Psoas muscle (tissue), 8 donors: ENCODE results near the gene THBD. TPM values are rescaled to one million over a fixed set of nuclear protein-coding genes. Genes with fewer than 3 reads are reported as not detected.

Source experiments
- ATAC-seq, 4 donors: fragments of 200-7000 bp; cut with Tn5 transposase; one replicate each; pipeline ENCODE4 v1.9.1; 2020; ENCODE audit warnings: moderate library complexity in 3 of 4, mild to moderate bottlenecking in 2 of 4
- DNase-seq, 2 donors: peaks; one replicate each; pipeline ENCODE4 v3.0.0-alpha.2; 2020
- H3K27ac ChIP-seq: fragments of 200-600 bp; one replicate; pipeline ENCODE4 v1.8.0; 2022
- H3K27me3 ChIP-seq, 3 donors: fragments of 200-600 bp in 1 of 3; one replicate each; pipeline versions ENCODE4 v1.6.1 to v1.8.0; 2013 to 2022; ENCODE audit warnings: low read length in 2 of 3, mild to moderate bottlenecking in 2 of 3, moderate library complexity in 1 of 3; ENCODE audit not compliant: insufficient read depth in 3 of 3
- H3K36me3 ChIP-seq, 2 donors: fragments of 200-600 bp in 1 of 2; one replicate each; pipeline versions ENCODE4 v1.6.1 to v1.8.0; 2013 to 2022; ENCODE audit warnings: low read depth in 1 of 2, mild to moderate bottlenecking in 1 of 2, moderate library complexity in 1 of 2; ENCODE audit not compliant: insufficient read depth in 1 of 2
- H3K4me1 ChIP-seq: fragments of 200-600 bp; one replicate; pipeline ENCODE4 v1.8.0; 2022
- H3K4me3 ChIP-seq: fragments of 200-600 bp; one replicate; pipeline ENCODE4 v1.8.0; 2022; ENCODE audit warnings: mild to moderate bottlenecking
- H3K9me3 ChIP-seq: fragments of 200-600 bp; one replicate; pipeline ENCODE4 v1.8.0; 2022
- WGBS, 3 donors: extraction: QIAGEN DNeasy Blood & Tissue Kit; methylation state at CpG; one replicate each; pipeline versions ENCODE4 v1.1.6 to v1.1.7; 2013; 5-methylcytosine and 5-hydroxymethylcytosine counted together
- intact Hi-C, 2 donors: fragments of 100-400 bp; cut with DNase I; formaldehyde crosslinking; loops; one replicate each; pipeline versions ENCODE4 v1.11.0 to v1.14.2; 2022
- polyA plus RNA-seq, 3 donors: library from polyadenylated mRNA; stranded (reverse); fragments of 200-250 nt; gene quantifications; one replicate each; pipeline ENCODE4 v1.2.3, GENCODE V29; 2013
- total RNA-seq, 4 donors: library from RNA; stranded (reverse); fragmentation: NEBNext Ultra II Directional in 2 of 4; extraction: Animal tissue kit (Norgen Biotek cat#: 25700) in 2 of 4; gene quantifications; one replicate each; pipeline versions ENCODE4 v1.2.1 to v1.2.4, GENCODE V29; 2021 to 2023
- TF ChIP-seq, protein P1 (sequence below): fragments of 200-600 bp; IDR thresholded peaks from one replicate; pipeline ENCODE4 v1.8.0; 2022; ENCODE audit warnings: antibody characterized with exemption
- donor health status: healthy with polysubstance abuse.
- donor health status: DM: no; HTN: no; CAD: no; lungs with moderate emphysema.
- donor health status: Bipolar disorder and iron deficiency.
- donor health status: healthy.
- donor health status: DM: yes; HTN: yes; CAD: no.
- donor health status: DM: no; HTN: no; CAD: no.
- donor health status: DM: no; HTN: no; CAD: no.
- donor health status: DM: yes; HTN: yes; CAD: no.

Gene THBD
- total and polyA plus RNA-seq, 7 donors: 6.5 to 604 (median 50.0) TPM

- WGBS, 3 donors: 69 to 85% (median 78%) methylated on average over 5 of the region's 5 CpGs
- Histone ChIP-seq H3K27me3 (peaks cover 0 to 29% (median 4%) of the 10 kb centered on the region in 3 donors), H3K27ac (no peak overlapping the region), H3K4me3 (no peak overlapping the region), H3K4me1 (no peaks in the 10 kb centered on the region), H3K36me3 (no peaks in the 10 kb centered on the region), H3K9me3 (no peaks in the 10 kb centered on the region)
- no peak for ATAC-seq
- TF ChIP-seq, protein P1, sequence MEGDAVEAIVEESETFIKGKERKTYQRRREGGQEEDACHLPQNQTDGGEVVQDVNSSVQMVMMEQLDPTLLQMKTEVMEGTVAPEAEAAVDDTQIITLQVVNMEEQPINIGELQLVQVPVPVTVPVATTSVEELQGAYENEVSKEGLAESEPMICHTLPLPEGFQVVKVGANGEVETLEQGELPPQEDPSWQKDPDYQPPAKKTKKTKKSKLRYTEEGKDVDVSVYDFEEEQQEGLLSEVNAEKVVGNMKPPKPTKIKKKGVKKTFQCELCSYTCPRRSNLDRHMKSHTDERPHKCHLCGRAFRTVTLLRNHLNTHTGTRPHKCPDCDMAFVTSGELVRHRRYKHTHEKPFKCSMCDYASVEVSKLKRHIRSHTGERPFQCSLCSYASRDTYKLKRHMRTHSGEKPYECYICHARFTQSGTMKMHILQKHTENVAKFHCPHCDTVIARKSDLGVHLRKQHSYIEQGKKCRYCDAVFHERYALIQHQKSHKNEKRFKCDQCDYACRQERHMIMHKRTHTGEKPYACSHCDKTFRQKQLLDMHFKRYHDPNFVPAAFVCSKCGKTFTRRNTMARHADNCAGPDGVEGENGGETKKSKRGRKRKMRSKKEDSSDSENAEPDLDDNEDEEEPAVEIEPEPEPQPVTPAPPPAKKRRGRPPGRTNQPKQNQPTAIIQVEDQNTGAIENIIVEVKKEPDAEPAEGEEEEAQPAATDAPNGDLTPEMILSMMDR: no peak
- intact Hi-C loops: loop anchor here in 1 of 2 donors (10.0 kb wide), 1 partner anchor 78 kb away; no protein-coding TSS in a partner anchor
- DNase-seq: no peak
Measured at GRCh38 chr20:23032750-23033078, 16.8 kb downstream of the THBD start.

DNA sequence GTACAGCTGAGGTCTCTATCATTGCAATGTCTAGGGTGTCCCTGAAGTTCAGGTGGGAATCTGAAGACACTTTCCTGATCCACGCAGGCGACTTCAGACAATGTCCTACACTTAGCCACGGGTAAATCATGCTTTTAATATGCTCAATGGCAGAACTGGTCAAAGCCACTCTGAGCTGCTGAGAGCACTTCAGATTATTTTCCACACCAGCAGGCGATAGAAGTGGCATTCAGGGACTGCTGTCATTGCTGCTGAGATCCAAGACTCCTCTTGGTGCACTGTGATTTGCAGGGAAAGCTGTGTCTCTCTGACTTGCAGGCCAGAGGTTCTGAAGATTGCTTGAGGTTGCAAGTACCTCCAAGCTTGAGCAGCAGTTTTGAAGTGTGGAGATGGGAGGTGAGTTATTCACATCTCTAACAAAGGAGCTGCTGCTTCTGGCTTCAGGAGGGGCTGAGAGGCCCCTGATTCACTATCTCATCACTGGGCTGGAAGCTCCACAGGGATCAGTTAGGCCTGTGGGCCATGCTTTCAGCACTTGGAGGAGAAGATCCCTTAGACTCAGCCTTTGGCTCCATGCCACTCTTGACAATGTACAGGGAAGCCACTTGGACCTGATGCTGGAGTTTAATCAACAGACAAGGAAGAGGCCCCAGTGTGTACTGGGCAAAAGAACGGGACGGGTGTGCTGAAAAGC, 17.3 kb downstream of the THBD start:
- no peaks in the 10 kb centered on the region for H3K36me3 ChIP-seq
- ATAC-seq (no peak), DNase-seq (no peak)
- H3K4me3 ChIP-seq: no peak overlapping the region
- intact Hi-C loops: loop anchor here in 1 of 2 donors (10.0 kb wide), 1 partner anchor 77 kb away; no protein-coding TSS in a partner anchor
- H3K27me3 ChIP-seq: peaks cover 0 to 26% (median 4%) of the 10 kb centered on the region in 3 donors
- TF ChIP-seq, protein P1: no peak
- H3K9me3 ChIP-seq: no peaks in the 10 kb centered on the region
- WGBS, 3 donors: 83 to 94% (median 88%) methylated on average over 6 of the region's 6 CpGs
- H3K27ac ChIP-seq: no peak overlapping the region
- no peaks in the 10 kb centered on the region for H3K4me1 ChIP-seq

DNA sequence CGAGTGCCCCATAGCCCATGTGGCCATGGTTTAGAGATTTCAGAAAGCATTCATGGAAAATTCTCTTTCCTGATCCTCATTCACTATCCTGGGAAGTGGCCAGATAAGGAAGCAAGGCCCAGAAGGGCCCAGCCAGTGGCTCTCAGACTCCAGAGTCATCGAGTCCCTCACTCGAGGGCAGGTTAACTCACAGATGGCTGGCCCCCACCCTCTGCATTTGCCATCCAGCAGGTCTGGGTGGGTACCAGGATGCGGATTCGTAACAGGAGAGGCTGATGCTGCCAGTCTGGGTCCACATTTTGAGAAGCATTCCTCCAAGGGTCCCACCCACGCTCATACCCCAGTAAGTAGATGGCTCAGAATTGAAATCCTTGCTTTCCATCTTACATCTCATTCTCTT, 18.1 kb downstream of the THBD start:
- intact Hi-C loops: loop anchor here in 1 of 2 donors (10.0 kb wide), 1 partner anchor 77 kb away; no protein-coding TSS in a partner anchor

GRCh38 chr20:23029324-23029723, 20.1 kb downstream of the THBD start:
- 73 to 83% (median 80%) methylated on average over 4 of the region's 4 CpGs for WGBS, 3 donors
- Histone ChIP-seq H3K4me3 (no peak overlapping the region), H3K36me3 (no peaks in the 10 kb centered on the region), H3K27ac (no peak overlapping the region), H3K4me1 (no peaks in the 10 kb centered on the region), H3K27me3 (peaks cover 0 to 3% (median 0%) of the 10 kb centered on the region in 3 donors), H3K9me3 (no peaks in the 10 kb centered on the region)
- TF ChIP-seq, protein P1: no peak
- intact Hi-C loops: no loop called here
- no peak for DNase-seq
- ATAC-seq: no peak

More for the DNA sequence above, 18.1 kb downstream of the THBD start:
- ATAC-seq (no peak), DNase-seq (no peak)
- H3K27ac ChIP-seq: no peak overlapping the region
- no peaks in the 10 kb centered on the region for H3K4me1 ChIP-seq
- no peaks in the 10 kb centered on the region for H3K36me3 ChIP-seq
- whole genome bisulfite sequencing, 3 donors: 95 to 99% (median 95%) methylated on average over 6 of the region's 6 CpGs
- no peaks in the 10 kb centered on the region for H3K9me3 ChIP-seq
- TF ChIP-seq, protein P1: no peak
- H3K4me3 ChIP-seq: no peak overlapping the region
- H3K27me3 ChIP-seq: peaks cover 0 to 24% (median 3%) of the 10 kb centered on the region in 3 donors

DNA sequence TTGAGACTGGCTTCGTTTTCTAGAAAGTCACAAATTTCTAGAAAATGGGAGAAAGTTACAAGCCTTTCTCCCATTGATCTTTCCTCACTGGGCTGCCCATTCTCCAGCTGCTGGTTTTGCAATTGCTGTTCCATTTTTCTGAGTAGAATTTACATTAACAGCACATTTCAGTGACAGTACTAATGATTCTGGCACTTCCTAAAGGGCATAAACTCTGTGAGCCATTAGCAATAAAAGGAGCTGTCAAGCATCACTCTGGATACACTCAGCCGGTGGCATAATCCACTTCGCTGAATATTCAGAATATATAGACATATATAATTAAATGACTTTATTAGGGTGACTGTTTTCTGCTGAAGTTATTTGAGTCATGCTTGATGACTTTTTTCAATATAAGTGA, 21.1 kb downstream of the THBD start:
- H3K4me3 ChIP-seq: no peak overlapping the region
- no peaks in the 10 kb centered on the region for H3K36me3 ChIP-seq
- H3K9me3 ChIP-seq: no peaks in the 10 kb centered on the region
- DNase-seq: no peak
- intact Hi-C loops: no loop called here
- TF ChIP-seq, protein P1: no peak
- no peak overlapping the region for H3K27ac ChIP-seq
- 74 to 97% (median 96%) methylated on average over 3 of the region's 3 CpGs for WGBS, 3 donors
- no peaks in the 10 kb centered on the region for H3K4me1 ChIP-seq
- no peak for ATAC-seq
- H3K27me3 ChIP-seq: no peaks in the 10 kb centered on the region
